K562 (cell line): ENCODE results near the gene PATE1.

Experiments used
- BHLHE40 ChIP-seq: IDR thresholded peaks from 2 replicates; pipeline ENCODE4 v1.6.1; 2011; ENCODE audit warnings: low read length, improper control_type of control experiment
- HOXB6 ChIP-seq: fragments of 250-450 bp; sonication (Bioruptor Pico); IDR thresholded peaks from 2 replicates; pipeline ENCODE4 v1.5.1; 2022; ENCODE audit warnings: mild to moderate bottlenecking, borderline replicate concordance
- NUFIP1 ChIP-seq: fragments of 450-650 bp; IDR thresholded peaks from 2 replicates; pipeline ENCODE4 v1.6.1; 2018; ENCODE audit not compliant: partially characterized antibody
- SMC3 ChIP-seq: conservative IDR thresholded peaks from 2 replicates; pipeline ENCODE4 v1.6.1; 2011; ENCODE audit warnings: low read depth, low read length, improper control_type of control experiment; ENCODE audit not compliant: insufficient read depth
- TF ChIP-seq, protein P1 (sequence below), 3 experiments: IDR thresholded peaks in 2 of 3; conservative IDR thresholded peaks in 1 of 3; 2 replicates each; pipeline ENCODE4 v1.5.1; 2011 to 2012; ENCODE audit warnings: low read length in 3 of 3, mild to moderate bottlenecking in 3 of 3, control low read depth in 2 of 3, improper control_type of control experiment in 1 of 3, inconsistent platforms in 1 of 3, low read depth in 1 of 3, mixed read lengths in 1 of 3, moderate library complexity in 1 of 3; ENCODE audit not compliant: insufficient read depth in 2 of 3

DNA sequence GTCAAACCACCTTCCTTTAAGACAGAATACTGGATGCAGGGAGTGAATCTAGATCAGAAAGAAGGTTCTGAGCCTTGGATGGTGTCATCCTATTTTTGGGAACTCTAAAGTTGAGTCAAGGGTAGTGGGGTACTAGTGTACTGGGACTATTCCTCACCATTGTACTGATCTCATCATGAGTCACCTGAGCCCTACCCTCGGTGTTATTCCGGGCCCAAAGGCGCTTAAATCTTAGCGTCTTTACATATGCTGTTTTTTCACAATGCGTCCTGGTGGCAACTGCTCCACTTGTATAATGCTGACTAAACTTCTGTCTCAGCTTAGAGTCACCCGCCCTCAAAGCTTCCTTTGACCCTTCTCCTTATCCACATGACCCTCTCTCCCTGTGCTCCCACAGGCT, 25.3 kb upstream of the PATE1 start:
- TF ChIP-seq NUFIP1 (no peak), HOXB6 (CRISPR knock-in tag) (no peak), BHLHE40 (no peak), SMC3 (no peak)
- TF ChIP-seq, protein P1, sequence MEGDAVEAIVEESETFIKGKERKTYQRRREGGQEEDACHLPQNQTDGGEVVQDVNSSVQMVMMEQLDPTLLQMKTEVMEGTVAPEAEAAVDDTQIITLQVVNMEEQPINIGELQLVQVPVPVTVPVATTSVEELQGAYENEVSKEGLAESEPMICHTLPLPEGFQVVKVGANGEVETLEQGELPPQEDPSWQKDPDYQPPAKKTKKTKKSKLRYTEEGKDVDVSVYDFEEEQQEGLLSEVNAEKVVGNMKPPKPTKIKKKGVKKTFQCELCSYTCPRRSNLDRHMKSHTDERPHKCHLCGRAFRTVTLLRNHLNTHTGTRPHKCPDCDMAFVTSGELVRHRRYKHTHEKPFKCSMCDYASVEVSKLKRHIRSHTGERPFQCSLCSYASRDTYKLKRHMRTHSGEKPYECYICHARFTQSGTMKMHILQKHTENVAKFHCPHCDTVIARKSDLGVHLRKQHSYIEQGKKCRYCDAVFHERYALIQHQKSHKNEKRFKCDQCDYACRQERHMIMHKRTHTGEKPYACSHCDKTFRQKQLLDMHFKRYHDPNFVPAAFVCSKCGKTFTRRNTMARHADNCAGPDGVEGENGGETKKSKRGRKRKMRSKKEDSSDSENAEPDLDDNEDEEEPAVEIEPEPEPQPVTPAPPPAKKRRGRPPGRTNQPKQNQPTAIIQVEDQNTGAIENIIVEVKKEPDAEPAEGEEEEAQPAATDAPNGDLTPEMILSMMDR (IDR thresholded peaks at IDR 0.05 in 2 of 3, conservative IDR thresholded peaks at IDR 0.05 in 1 of 3; ENCODE audit: insufficient read depth in 2 of 3, low read depth in 1 of 3, low read length in 3 of 3), result no peak
